Mesendoderm (in vitro differentiated cells): ENCODE measurements around the gene PAQR5.

ENCODE experiments used
- DNase-seq: peaks from one replicate; pipeline ENCODE4 v3.0.0; 2013
- H2AK5ac ChIP-seq: 2 replicates; pipeline ENCODE4 v1.6.1; 2013; ENCODE audit warnings: low read length, inconsistent platforms
- H2BK120ac ChIP-seq: 2 replicates; pipeline ENCODE4 v1.6.1; 2013; ENCODE audit warnings: low read depth, mild to moderate bottlenecking, low read length, moderate library complexity, mixed read lengths
- H2BK15ac ChIP-seq: replicated peaks from 2 replicates; pipeline ENCODE4 v1.6.1; 2013; ENCODE audit warnings: low read depth, mild to moderate bottlenecking, moderate library complexity
- H2BK5ac ChIP-seq: 2 replicates; pipeline ENCODE4 v1.6.1; 2013; ENCODE audit warnings: low read length, inconsistent platforms
- H3K18ac ChIP-seq: 2 replicates; pipeline ENCODE4 v1.6.1; 2013; ENCODE audit warnings: mild to moderate bottlenecking, low read length, mixed read lengths
- H3K23ac ChIP-seq: one replicate; pipeline ENCODE4 v1.6.1; 2013; ENCODE audit warnings: low read length
- H3K27ac ChIP-seq: 2 replicates; pipeline ENCODE4 v1.5.1; 2013; ENCODE audit warnings: low read depth, mild to moderate bottlenecking, inconsistent platforms, low read length, moderate library complexity
- H3K27me3 ChIP-seq: 2 replicates; pipeline ENCODE4 v1.6.1; 2013; ENCODE audit warnings: low read length, control low read depth, mild to moderate bottlenecking, inconsistent platforms; ENCODE audit not compliant: insufficient read depth, poor library complexity
- H3K36me3 ChIP-seq: 2 replicates; pipeline ENCODE4 v1.6.1; 2013; ENCODE audit warnings: low read length, inconsistent platforms; ENCODE audit not compliant: control insufficient read depth, insufficient read depth
- H3K4ac ChIP-seq: one replicate; pipeline ENCODE4 v1.6.1; 2013; ENCODE audit warnings: low read depth, mild to moderate bottlenecking, low read length, moderate library complexity
- H3K4me1 ChIP-seq: 2 replicates; pipeline ENCODE4 v1.6.1; 2013; ENCODE audit warnings: low read depth, low read length, inconsistent platforms; ENCODE audit not compliant: control insufficient read depth
- H3K4me2 ChIP-seq: 2 replicates; pipeline ENCODE4 v1.6.1; 2013; ENCODE audit warnings: low read length
- H3K4me3 ChIP-seq: 2 replicates; pipeline ENCODE4 v1.5.1; 2013; ENCODE audit warnings: mild to moderate bottlenecking, low read length
- H3K56ac ChIP-seq: one replicate; pipeline ENCODE4 v1.6.1; 2013; ENCODE audit warnings: low read length
- H3K79me1 ChIP-seq: 2 replicates; pipeline ENCODE4 v1.6.1; 2013; ENCODE audit warnings: low read length, inconsistent platforms
- H3K79me2 ChIP-seq: 2 replicates; pipeline ENCODE4 v1.6.1; 2013; ENCODE audit warnings: mild to moderate bottlenecking, low read length; ENCODE audit not compliant: control insufficient read depth, insufficient read depth
- H3K9ac ChIP-seq: 2 replicates; pipeline ENCODE4 v1.6.1; 2013; ENCODE audit warnings: low read length, inconsistent platforms
- H4K5ac ChIP-seq: one replicate; pipeline ENCODE4 v1.6.1; 2013; ENCODE audit warnings: low read length
- H4K8ac ChIP-seq: one replicate; pipeline ENCODE4 v1.6.1; 2013; ENCODE audit warnings: low read depth, mild to moderate bottlenecking, control low read depth, low read length, moderate library complexity
- WGBS: extraction: QIAGEN DNeasy Blood & Tissue Kit; methylation state at CpG from one replicate; pipeline ENCODE4 v1.1.7; 2013; ENCODE audit warnings: low lambda C conversion rate, missing lambda C conversion rate; ENCODE audit not compliant: insufficient coverage; ENCODE audit errors: extremely low coverage; 5-methylcytosine and 5-hydroxymethylcytosine counted together

PAQR5 gene

DNA sequence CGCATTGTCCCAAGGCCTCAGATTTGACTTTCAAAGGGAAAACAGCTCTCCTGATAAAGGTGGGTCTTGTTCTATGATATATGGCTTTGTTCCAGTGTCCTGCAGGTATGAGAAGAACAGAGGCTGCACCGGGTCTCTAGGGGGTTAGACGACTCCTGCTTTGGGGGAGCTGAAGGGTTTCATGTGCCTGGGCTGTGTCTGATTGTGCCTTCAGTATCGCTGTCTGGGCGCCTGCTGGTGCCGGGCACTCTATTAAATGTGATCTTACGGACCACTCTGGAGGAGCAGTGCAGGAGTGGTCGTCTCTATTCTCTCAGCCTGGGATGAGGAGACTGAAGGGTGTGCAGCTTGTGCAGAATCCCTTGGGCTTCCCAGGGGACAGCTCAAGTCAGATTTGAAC is 16.0 kb downstream of the PAQR5 start:
- Histone ChIP-seq H3K27me3 (no peaks in the 10 kb centered on the region), H3K56ac (no peak overlapping the region)

DNA sequence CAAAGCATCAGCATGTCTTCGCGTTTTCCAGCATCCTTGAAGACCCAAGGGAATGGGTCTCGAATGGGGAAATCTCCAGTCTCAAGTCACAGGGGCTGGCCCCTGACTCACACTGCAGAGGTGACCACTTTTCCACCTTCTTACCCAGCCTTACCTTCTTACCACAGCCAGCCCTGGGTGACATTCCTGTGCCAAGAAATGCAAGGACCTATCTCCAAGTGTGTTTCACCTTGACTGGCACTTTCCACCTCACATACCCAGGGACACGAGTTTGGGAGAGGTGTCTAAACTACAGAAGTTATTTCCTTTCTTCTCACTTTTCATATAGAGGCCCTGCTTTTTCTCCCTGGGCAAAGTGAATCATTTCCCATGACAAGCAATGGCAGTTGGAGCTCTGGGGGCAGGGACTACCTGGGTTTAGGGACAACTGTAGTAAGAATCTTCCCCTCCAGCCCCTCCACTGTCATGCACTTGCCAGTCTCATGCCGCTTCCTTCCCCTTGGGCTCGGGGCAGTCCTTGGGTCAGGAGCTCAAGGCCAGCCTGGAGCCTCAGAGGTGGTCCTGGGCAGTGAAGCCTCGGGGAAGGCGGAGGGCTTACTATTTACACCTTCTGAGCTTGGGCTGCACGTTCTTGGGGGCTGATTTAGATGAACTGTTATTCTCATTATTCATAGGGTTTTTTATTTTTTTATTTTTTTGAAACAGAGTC is 16.8 kb downstream of the PAQR5 start:
- H2AK5ac ChIP-seq = no peak overlapping the region
- no peak overlapping the region for H3K27ac ChIP-seq
- H3K36me3 ChIP-seq = no peaks in the 10 kb centered on the region
- no peak overlapping the region for H2BK120ac ChIP-seq
- no peak overlapping the region for H4K8ac ChIP-seq
- no CpG with 5 or more reads among the region's 9 CpGs for WGBS
- no peak overlapping the region for H2BK15ac ChIP-seq
- H3K4me3 ChIP-seq = no peak overlapping the region
- H3K9ac ChIP-seq = no peak overlapping the region
- H4K5ac ChIP-seq = no peak overlapping the region
- no peak for DNase-seq
- H3K27me3 ChIP-seq = no peaks in the 10 kb centered on the region
- H3K4me2 ChIP-seq = no peak overlapping the region
- no peaks in the 10 kb centered on the region for H3K79me1 ChIP-seq
- H2BK5ac ChIP-seq = no peak overlapping the region
- H3K4me1 ChIP-seq = no peaks in the 10 kb centered on the region
- no peak overlapping the region for H3K18ac ChIP-seq
- no peak overlapping the region for H3K56ac ChIP-seq
- H3K79me2 ChIP-seq = no peaks in the 10 kb centered on the region
- H3K23ac ChIP-seq = no peak overlapping the region
- no peak overlapping the region for H3K4ac ChIP-seq

More for the DNA sequence above, 16.0 kb downstream of the PAQR5 start:
- H3K36me3 ChIP-seq = no peaks in the 10 kb centered on the region
- H3K23ac ChIP-seq = no peak overlapping the region
- no peak overlapping the region for H4K8ac ChIP-seq
- H3K79me2 ChIP-seq = no peaks in the 10 kb centered on the region
- H3K18ac ChIP-seq = no peak overlapping the region
- no peak overlapping the region for H3K4me3 ChIP-seq
- H3K27ac ChIP-seq = no peak overlapping the region
- no peak overlapping the region for H2BK5ac ChIP-seq
- H2BK15ac ChIP-seq = no peak overlapping the region
- H3K4me1 ChIP-seq = no peaks in the 10 kb centered on the region
- H3K4me2 ChIP-seq = no peak overlapping the region
- DNase-seq = no peak
- no peak overlapping the region for H2AK5ac ChIP-seq
- H3K79me1 ChIP-seq = no peaks in the 10 kb centered on the region
- H2BK120ac ChIP-seq = no peak overlapping the region
- H4K5ac ChIP-seq = no peak overlapping the region
- H3K9ac ChIP-seq = no peak overlapping the region
- no peak overlapping the region for H3K4ac ChIP-seq
- no CpG with 5 or more reads among the region's 8 CpGs for WGBS

DNA sequence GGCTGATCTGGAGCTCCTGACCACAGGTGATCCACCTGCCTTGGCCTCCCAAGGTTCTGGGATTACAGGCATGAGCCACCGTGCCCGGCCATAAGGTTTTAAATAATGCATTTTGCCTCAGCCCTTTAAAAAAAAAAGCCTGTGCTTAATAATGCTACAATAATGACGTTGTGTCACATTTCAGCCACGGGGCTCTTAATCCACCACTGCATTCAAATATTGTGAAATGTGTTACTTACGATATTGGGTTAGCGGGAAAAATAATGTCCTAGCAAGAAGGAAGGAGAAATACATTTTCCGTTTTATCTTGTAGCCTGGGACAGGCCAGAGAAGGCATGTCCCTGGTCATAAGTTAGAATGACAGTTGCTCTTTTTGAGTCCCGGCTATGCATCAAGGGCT is 17.6 kb downstream of the PAQR5 start:
- H4K8ac ChIP-seq = no peak overlapping the region
- H3K4me1 ChIP-seq = no peaks in the 10 kb centered on the region
- H3K56ac ChIP-seq = no peak overlapping the region
- H3K36me3 ChIP-seq = no peaks in the 10 kb centered on the region
- no peaks in the 10 kb centered on the region for H3K79me2 ChIP-seq
- H2BK15ac ChIP-seq = no peak overlapping the region
- H3K27me3 ChIP-seq = no peaks in the 10 kb centered on the region
- H3K4me2 ChIP-seq = no peak overlapping the region
- H3K4ac ChIP-seq = no peak overlapping the region
- H3K79me1 ChIP-seq = no peaks in the 10 kb centered on the region
- WGBS = no CpG with 5 or more reads among the region's 8 CpGs
- no peak overlapping the region for H2BK120ac ChIP-seq
- no peak overlapping the region for H2BK5ac ChIP-seq
- H3K4me3 ChIP-seq = no peak overlapping the region
- no peak overlapping the region for H3K27ac ChIP-seq
- H2AK5ac ChIP-seq = no peak overlapping the region
- H3K9ac ChIP-seq = no peak overlapping the region
- no peak overlapping the region for H4K5ac ChIP-seq
- DNase-seq = no peak
- no peak overlapping the region for H3K23ac ChIP-seq
- H3K18ac ChIP-seq = no peak overlapping the region

DNA sequence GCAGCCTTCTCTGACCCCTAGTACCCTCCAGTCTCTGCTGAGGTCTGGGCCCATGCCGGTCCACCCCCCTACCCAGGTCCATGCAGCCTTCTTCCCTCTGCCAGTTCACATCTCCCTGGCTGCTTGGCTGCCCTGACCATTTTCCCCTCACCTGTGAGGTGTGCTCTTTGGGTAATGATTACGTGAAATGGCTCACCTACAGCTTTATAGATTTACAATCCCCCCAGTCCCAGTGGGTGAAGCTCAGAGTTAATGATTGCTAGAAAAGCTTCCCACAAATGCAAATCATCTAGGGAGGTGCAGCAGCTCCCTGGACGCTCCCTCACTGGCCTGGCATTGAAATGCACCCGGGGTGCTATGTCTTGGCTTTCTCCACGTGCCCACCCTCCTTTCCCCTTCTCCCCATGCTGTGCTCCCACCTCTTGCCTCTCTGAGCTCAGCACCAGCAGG is 18.7 kb downstream of the PAQR5 start:
- Histone ChIP-seq H3K4me3 (no peak overlapping the region), H2BK120ac (no peak overlapping the region), H3K79me2 (no peaks in the 10 kb centered on the region), H3K4me1 (no peaks in the 10 kb centered on the region), H3K36me3 (no peaks in the 10 kb centered on the region), H3K56ac (no peak overlapping the region), H3K4ac (no peak overlapping the region), H3K23ac (no peak overlapping the region), H3K9ac (no peak overlapping the region), H2BK15ac (no peak overlapping the region), H3K79me1 (no peaks in the 10 kb centered on the region), H4K8ac (no peak overlapping the region), H3K4me2 (no peak overlapping the region), H3K27me3 (no peaks in the 10 kb centered on the region), H2AK5ac (no peak overlapping the region), H3K18ac (no peak overlapping the region), H2BK5ac (no peak overlapping the region), H4K5ac (no peak overlapping the region), H3K27ac (no peak overlapping the region)
- no peak for DNase-seq
- WGBS = no CpG with 5 or more reads among the region's 5 CpGs

DNA sequence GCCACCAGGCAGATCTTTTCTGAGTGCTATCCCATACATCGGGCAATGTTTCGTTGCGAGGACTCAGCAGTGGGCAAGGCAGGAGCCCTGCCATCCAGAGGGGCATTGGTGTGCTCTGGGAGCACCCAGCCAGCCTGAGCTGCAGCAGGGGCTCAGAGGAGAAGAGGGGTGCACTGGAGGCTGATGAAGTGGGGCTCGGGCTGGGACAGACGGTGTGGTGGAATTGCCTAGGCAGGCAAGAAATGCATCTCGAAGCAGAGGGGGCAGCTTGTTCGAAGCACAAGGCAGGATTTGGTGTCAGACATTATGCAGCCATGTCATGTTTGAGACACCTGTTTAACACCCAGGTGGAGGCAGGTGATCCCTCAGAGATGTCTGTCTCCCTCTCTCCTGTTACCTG is 19.3 kb downstream of the PAQR5 start:
- Histone ChIP-seq H4K8ac (no peak overlapping the region), H2AK5ac (no peak overlapping the region), H2BK15ac (no peak overlapping the region), H3K4me1 (no peaks in the 10 kb centered on the region), H3K79me2 (no peaks in the 10 kb centered on the region), H3K27me3 (no peaks in the 10 kb centered on the region), H3K23ac (peak overlapping the region; percentile 4), H3K56ac (no peak overlapping the region), H3K36me3 (no peaks in the 10 kb centered on the region), H3K27ac (no peak overlapping the region), H2BK120ac (no peak overlapping the region), H3K4me3 (no peak overlapping the region), H3K4me2 (no peak overlapping the region), H3K9ac (no peak overlapping the region), H3K4ac (no peak overlapping the region), H3K79me1 (no peaks in the 10 kb centered on the region), H4K5ac (no peak overlapping the region), H3K18ac (no peak overlapping the region), H2BK5ac (no peak overlapping the region)
- no peak for DNase-seq
- WGBS = no CpG with 5 or more reads among the region's 7 CpGs
